Mesenchymal stem cell (in vitro differentiated cells and primary cell): Measurements from ENCODE around the gene FILIP1L.
A peak's percentile ranks its signal among the peaks of the same experiment; 100 is the strongest.

Experiments
- DNase-seq: peaks from one replicate; pipeline ENCODE4 v3.0.0-alpha.2; 2013
- H2AFZ ChIP-seq: one replicate; pipeline ENCODE4 v1.6.1; 2013; ENCODE audit warnings: low read depth, mild to moderate bottlenecking, control low read depth, inconsistent platforms, low read length, moderate library complexity
- H2AK5ac ChIP-seq: 2 replicates; pipeline ENCODE4 v1.6.1; 2013; ENCODE audit warnings: low read length, moderate library complexity, mild to moderate bottlenecking, inconsistent platforms; ENCODE audit not compliant: severe bottlenecking
- H2BK120ac ChIP-seq: one replicate; pipeline ENCODE4 v1.6.1; 2013; ENCODE audit warnings: low read depth, mild to moderate bottlenecking, inconsistent platforms, low read length, moderate library complexity
- H2BK12ac ChIP-seq, 2 experiments: one replicate each; pipeline ENCODE4 v1.6.1; 2013; ENCODE audit warnings: inconsistent platforms in 2 of 2, low read length in 2 of 2, mild to moderate bottlenecking in 2 of 2, moderate library complexity in 2 of 2, control low read depth in 1 of 2
- H2BK15ac ChIP-seq: one replicate; pipeline ENCODE4 v1.6.1; 2013; ENCODE audit warnings: mild to moderate bottlenecking, low read depth, inconsistent platforms; ENCODE audit not compliant: poor library complexity, severe bottlenecking
- H2BK5ac ChIP-seq: 2 replicates; pipeline ENCODE4 v1.6.1; 2013; ENCODE audit warnings: low read depth, mild to moderate bottlenecking, low read length, control low read depth, inconsistent platforms; ENCODE audit not compliant: poor library complexity, severe bottlenecking
- H3K14ac ChIP-seq, 2 experiments: one replicate each; pipeline ENCODE4 v1.6.1; 2013; ENCODE audit warnings: inconsistent platforms in 2 of 2, low read length in 2 of 2, control low read depth in 1 of 2, mild to moderate bottlenecking in 1 of 2, moderate library complexity in 1 of 2
- H3K18ac ChIP-seq, 2 experiments: one replicate each; pipeline ENCODE4 v1.6.1; 2013; ENCODE audit warnings: inconsistent platforms in 2 of 2, low read length in 2 of 2, control low read depth in 1 of 2, low read depth in 1 of 2, mild to moderate bottlenecking in 1 of 2
- H3K23ac ChIP-seq, 2 experiments: one replicate each; pipeline ENCODE4 v1.6.1; 2013; ENCODE audit warnings: inconsistent platforms in 2 of 2, low read length in 2 of 2, mild to moderate bottlenecking in 2 of 2, moderate library complexity in 2 of 2, control low read depth in 1 of 2
- H3K27ac ChIP-seq: 2 replicates; pipeline ENCODE4 v1.5.1; 2013; ENCODE audit warnings: mild to moderate bottlenecking, moderate library complexity, low read length, control low read depth, inconsistent platforms; ENCODE audit not compliant: poor library complexity, severe bottlenecking
- H3K27me3 ChIP-seq, 2 experiments: 2 replicates each; pipeline versions ENCODE4 v1.6.1 to v1.7.0; 2013; ENCODE audit warnings: low read length in 2 of 2, mild to moderate bottlenecking in 2 of 2, moderate library complexity in 2 of 2, control low read depth in 1 of 2, inconsistent platforms in 1 of 2; ENCODE audit not compliant: control insufficient read depth in 1 of 2, insufficient read depth in 1 of 2
- H3K36me3 ChIP-seq, 2 experiments: 2 replicates each; pipeline versions ENCODE4 v1.6.1 to v1.7.0; 2013; ENCODE audit warnings: low read length in 2 of 2, control low read depth in 1 of 2, inconsistent platforms in 1 of 2, low read depth in 1 of 2, mild to moderate bottlenecking in 1 of 2; ENCODE audit not compliant: insufficient read depth in 2 of 2, control insufficient read depth in 1 of 2
- H3K4ac ChIP-seq, 2 experiments: one replicate each; pipeline ENCODE4 v1.6.1; 2013; ENCODE audit warnings: inconsistent platforms in 2 of 2, low read length in 2 of 2, mild to moderate bottlenecking in 2 of 2, moderate library complexity in 2 of 2, control low read depth in 1 of 2, low read depth in 1 of 2
- H3K4me1 ChIP-seq: 2 replicates; pipeline ENCODE4 v1.6.1; 2013; ENCODE audit warnings: low read depth, low read length, control low read depth; ENCODE audit not compliant: control insufficient read depth, insufficient read depth
- H3K4me2 ChIP-seq: 2 replicates; pipeline ENCODE4 v1.6.1; 2013; ENCODE audit warnings: low read length, mild to moderate bottlenecking, inconsistent platforms; ENCODE audit not compliant: poor library complexity, severe bottlenecking
- H3K4me3 ChIP-seq, 2 experiments: 2 replicates each; pipeline versions ENCODE4 v1.5.1 to v1.7.0; 2013; ENCODE audit warnings: low read length in 2 of 2, mild to moderate bottlenecking in 2 of 2, control low read depth in 1 of 2, low read depth in 1 of 2; ENCODE audit not compliant: insufficient read depth in 1 of 2
- H3K79me1 ChIP-seq: replicated peaks from 2 replicates; pipeline ENCODE4 v1.6.1; 2013; ENCODE audit warnings: mild to moderate bottlenecking, control low read depth, low read length, inconsistent platforms; ENCODE audit not compliant: poor library complexity, severe bottlenecking
- H3K9ac ChIP-seq: 2 replicates; pipeline ENCODE4 v1.7.0; 2013; ENCODE audit warnings: mild to moderate bottlenecking, low read length, moderate library complexity
- H3K9me3 ChIP-seq: 2 replicates; pipeline ENCODE4 v1.7.0; 2013; ENCODE audit warnings: mild to moderate bottlenecking, low read length; ENCODE audit not compliant: control insufficient read depth
- H4K8ac ChIP-seq: one replicate; pipeline ENCODE4 v1.6.1; 2013; ENCODE audit warnings: inconsistent platforms, mild to moderate bottlenecking, low read length, moderate library complexity
- H4K91ac ChIP-seq: one replicate; pipeline ENCODE4 v1.6.1; 2013; ENCODE audit warnings: mild to moderate bottlenecking, low read length, inconsistent platforms
- WGBS: methylation state at CpG from one replicate; pipeline ENCODE4 v1.1.7; 2013; ENCODE audit warnings: mixed read lengths; 5-methylcytosine and 5-hydroxymethylcytosine counted together

The FILIP1L gene

DNA sequence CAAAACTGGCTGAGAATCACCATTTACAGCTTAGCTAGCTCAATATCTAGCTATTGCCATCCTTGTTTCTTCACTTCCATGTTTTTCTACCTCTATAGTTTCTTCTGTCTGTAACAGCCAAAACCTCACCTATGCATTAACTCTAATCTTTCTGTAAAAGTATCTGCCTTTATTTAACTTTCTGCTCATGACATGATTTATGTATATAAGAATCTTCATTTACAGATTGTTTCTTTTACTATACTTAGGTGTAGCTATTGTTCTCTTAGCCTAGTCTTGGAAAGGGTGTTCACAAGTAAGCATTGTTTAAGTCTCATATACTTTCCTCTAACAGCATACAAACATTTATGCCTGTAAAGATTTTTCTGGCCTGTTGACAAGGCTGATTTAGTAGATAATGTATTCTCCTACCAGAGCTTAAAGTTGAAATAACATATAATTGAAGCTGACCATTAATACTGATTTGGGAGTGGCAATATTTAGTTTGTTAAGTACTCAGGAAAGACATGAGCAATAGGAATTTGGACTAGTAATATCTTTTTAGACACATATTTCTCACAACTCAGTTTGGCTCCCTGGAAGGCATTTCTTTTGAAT is 9.4 kb downstream of the FILIP1L start:
- Histone ChIP-seq H2BK120ac (no peak overlapping the region), H4K8ac (no peak overlapping the region), H3K14ac (no peak overlapping the region), H3K27me3 (no peaks in the 10 kb centered on the region), H2BK12ac (no peak overlapping the region), H3K4ac (peak overlapping the region in 1 of 2 experiments; percentile 68), H3K4me2 (no peak overlapping the region), H2BK5ac (no peak overlapping the region), H3K27ac (peak overlapping the region; percentile 61), H3K9me3 (no peaks in the 10 kb centered on the region), H2AFZ (no peak overlapping the region), H2AK5ac (no peak overlapping the region), H4K91ac (no peak overlapping the region), H3K36me3 (no peaks in the 10 kb centered on the region), H3K18ac (peak overlapping the region in 1 of 2 experiments; percentile 64), H3K79me1 (no peaks in the 10 kb centered on the region), H3K4me1 (peaks cover 8% of the 10 kb centered on the region), H3K9ac (no peak overlapping the region), H2BK15ac (no peak overlapping the region), H3K23ac (no peak overlapping the region), H3K4me3 (no peak overlapping the region)
- peak; percentile 31 for DNase-seq

DNA sequence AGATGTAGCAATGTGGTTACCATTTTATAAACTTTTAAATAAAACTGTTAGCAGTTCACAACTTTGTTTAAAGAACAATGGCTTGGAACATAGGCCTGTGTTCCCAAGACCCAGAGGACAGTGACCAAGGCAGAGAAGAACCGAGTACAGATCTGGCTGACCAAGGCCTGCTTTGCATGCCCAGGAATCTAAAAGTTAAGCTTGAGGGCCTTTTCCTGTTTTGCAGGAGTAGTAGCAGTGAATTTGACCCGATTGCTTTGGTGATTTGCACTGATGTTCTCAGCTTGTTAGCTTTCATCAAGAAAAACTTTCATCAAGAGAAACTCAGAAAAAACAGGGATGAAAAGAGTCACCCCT is 9.9 kb downstream of the FILIP1L start:
- Histone ChIP-seq H3K79me1 (no peaks in the 10 kb centered on the region), H3K23ac (no peak overlapping the region), H3K27me3 (no peaks in the 10 kb centered on the region), H2AFZ (no peak overlapping the region), H3K4ac (peak overlapping the region in 1 of 2 experiments; percentile 68), H2BK15ac (no peak overlapping the region), H3K4me1 (peaks cover 8% of the 10 kb centered on the region), H3K14ac (no peak overlapping the region), H4K8ac (no peak overlapping the region), H4K91ac (peak overlapping the region; percentile 57), H3K4me3 (no peak overlapping the region), H3K36me3 (no peaks in the 10 kb centered on the region), H2BK12ac (no peak overlapping the region), H3K9ac (no peak overlapping the region), H3K4me2 (no peak overlapping the region), H3K18ac (peak overlapping the region; percentile 50 to 64), H2BK5ac (no peak overlapping the region), H2AK5ac (peak overlapping the region; percentile 93), H3K27ac (peak overlapping the region; percentile 61), H3K9me3 (no peaks in the 10 kb centered on the region), H2BK120ac (no peak overlapping the region)
- 32% methylated on average over 2 of the region's 2 CpGs for WGBS
- no peak for DNase-seq

DNA sequence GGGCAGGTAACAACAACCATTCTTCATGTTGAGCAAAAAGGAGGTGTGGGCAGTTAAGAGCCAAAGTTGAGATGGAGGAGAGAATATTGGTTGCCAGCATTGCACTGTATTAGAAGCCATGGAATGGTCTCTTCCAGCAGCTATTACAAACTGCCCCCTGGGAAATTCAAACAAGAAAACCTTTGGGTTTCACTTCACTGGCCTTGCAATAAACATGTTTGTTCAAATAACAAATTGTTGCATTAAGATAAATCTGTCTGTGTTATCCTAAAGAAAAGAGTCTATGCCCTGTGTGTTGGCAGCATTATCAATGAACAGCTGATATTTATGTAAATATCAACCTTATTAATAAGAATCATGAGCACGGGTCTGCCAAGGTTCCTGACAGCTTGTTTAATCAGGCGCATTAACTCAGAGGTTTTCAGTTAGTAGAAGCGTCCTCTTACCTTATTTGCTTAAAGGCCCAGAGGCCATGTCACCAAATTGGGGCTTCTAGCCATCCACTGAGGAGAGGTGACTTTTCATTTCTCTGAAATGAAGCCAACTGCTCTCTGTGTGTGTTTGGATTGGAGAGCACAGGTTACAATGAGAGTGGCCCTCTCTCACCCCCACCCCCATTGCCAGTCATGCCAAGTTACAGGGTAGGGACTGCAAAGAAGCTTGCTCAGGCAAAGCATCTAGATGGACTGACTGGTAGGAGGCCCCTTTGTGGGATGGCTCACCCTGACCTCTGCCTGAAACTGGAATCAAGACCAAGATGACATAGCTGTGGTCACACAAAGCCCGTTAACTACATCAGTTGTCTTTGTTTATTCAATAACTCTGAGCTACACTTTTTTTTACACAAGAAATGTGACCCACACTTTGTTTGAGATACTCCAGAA is 10.5 kb downstream of the FILIP1L start:
- no peak overlapping the region for H3K4me3 ChIP-seq
- H3K36me3 ChIP-seq, result no peaks in the 10 kb centered on the region
- H3K23ac ChIP-seq, result peak overlapping the region in 1 of 2 experiments; percentile 1
- peak overlapping the region; percentile 48 for H3K27ac ChIP-seq
- H4K8ac ChIP-seq, result peak overlapping the region; percentile 97
- H4K91ac ChIP-seq, result peak overlapping the region; percentile 52
- WGBS, result 68% methylated on average over 4 of the region's 4 CpGs
- peaks cover 8% of the 10 kb centered on the region for H3K4me1 ChIP-seq
- H3K14ac ChIP-seq, result no peak overlapping the region
- peak overlapping the region; percentile 93 to 99 for H2BK12ac ChIP-seq
- peak overlapping the region; percentile 84 to 85 for H3K4ac ChIP-seq
- no peak overlapping the region for H3K4me2 ChIP-seq
- H2AFZ ChIP-seq, result no peak overlapping the region
- peak overlapping the region; percentile 65 for H2BK15ac ChIP-seq
- peak; percentile 94 for DNase-seq
- H3K27me3 ChIP-seq, result no peaks in the 10 kb centered on the region
- no peaks in the 10 kb centered on the region for H3K79me1 ChIP-seq
- H3K9me3 ChIP-seq, result no peaks in the 10 kb centered on the region
- H2BK5ac ChIP-seq, result no peak overlapping the region
- H3K9ac ChIP-seq, result no peak overlapping the region
- peak overlapping the region; percentile 87 to 95 for H3K18ac ChIP-seq
- H2BK120ac ChIP-seq, result no peak overlapping the region
- peak overlapping the region; percentile 80 for H2AK5ac ChIP-seq

DNA sequence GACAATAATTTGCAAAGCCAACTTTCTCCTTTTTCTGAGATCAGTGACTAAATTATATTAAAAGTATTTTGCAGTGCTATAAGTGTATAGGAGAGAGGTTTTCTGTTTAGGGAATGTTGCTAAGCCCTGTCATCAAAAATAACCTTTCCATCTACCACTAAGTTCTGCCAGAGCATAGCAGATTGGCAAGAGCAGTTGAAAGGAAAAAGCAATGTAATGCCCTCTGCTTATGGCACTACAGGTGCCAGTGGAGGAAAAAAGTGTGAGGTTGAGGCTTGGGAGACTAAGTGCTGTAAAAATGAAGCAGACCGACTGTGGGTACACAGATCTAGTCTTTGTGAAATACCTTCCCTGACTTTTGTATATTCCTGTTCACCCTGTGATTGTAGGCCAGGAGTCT is 11.5 kb downstream of the FILIP1L start:
- Histone ChIP-seq H3K4me2 (no peak overlapping the region), H3K36me3 (no peaks in the 10 kb centered on the region), H3K9ac (no peak overlapping the region), H4K91ac (no peak overlapping the region), H2AFZ (no peak overlapping the region), H4K8ac (peak overlapping the region; percentile 19), H3K27ac (no peak overlapping the region), H2BK5ac (no peak overlapping the region), H3K4me1 (peaks cover 10% of the 10 kb centered on the region), H3K18ac (peak overlapping the region; percentile 31 to 87), H3K14ac (no peak overlapping the region), H3K79me1 (no peaks in the 10 kb centered on the region), H3K4ac (peak overlapping the region in 1 of 2 experiments; percentile 71), H3K27me3 (no peaks in the 10 kb centered on the region), H3K4me3 (no peak overlapping the region), H2AK5ac (no peak overlapping the region), H2BK120ac (peak overlapping the region; percentile 80), H3K23ac (no peak overlapping the region), H3K9me3 (no peaks in the 10 kb centered on the region), H2BK15ac (no peak overlapping the region), H2BK12ac (peak overlapping the region; percentile 68 to 86)
- DNase-seq, result no peak
- WGBS, result 100% methylated on average over 1 of the region's 1 CpG
